Measurements from ENCODE around the gene CISH. TPM values are rescaled to one million over a fixed set of nuclear protein-coding genes. Genes with fewer than 3 reads are reported as not detected.

CISH gene
- total RNA-seq, 1 experiment from 2014 or later: 1.7 TPM

GRCh38 chr3:50591196-50591741, 20.3 kb downstream of the CISH start:
- no peak for TF ChIP-seq CTCF (conservative IDR thresholded peaks at IDR 0.05)

More at GRCh38 chr3:50591196-50591741, 20.3 kb downstream of the CISH start:
- no peak overlapping the region for H3K27ac ChIP-seq (ENCODE audit: insufficient read length, low read depth, low read length)
- H2BK12ac ChIP-seq (ENCODE audit: insufficient read length, low read depth, low read length): no peak overlapping the region
- H3K9ac ChIP-seq (ENCODE audit: extremely low read depth, insufficient read length, low read length): no peak overlapping the region
- no peak overlapping the region for H4K91ac ChIP-seq (ENCODE audit: insufficient read length, low read depth, low read length)
- H3K4ac ChIP-seq (ENCODE audit: low read depth, low read length): no peak overlapping the region
- H3K4me1 ChIP-seq (ENCODE audit: insufficient read depth, low read length): no peaks in the 10 kb centered on the region
- H4K20me1 ChIP-seq (ENCODE audit: control insufficient read depth, insufficient read depth, insufficient read length): no peaks in the 10 kb centered on the region
- no peak overlapping the region; the same call in 1 of the 2 replicates for H3K14ac ChIP-seq (ENCODE audit: insufficient read depth, low read length)
- no peaks in the 10 kb centered on the region for H3K79me1 ChIP-seq (ENCODE audit: insufficient read depth, low read depth, low read length, poor library complexity, severe bottlenecking)
- H4K5ac ChIP-seq (ENCODE audit: insufficient read length, low read depth, low read length): no peak overlapping the region
- no peaks in the 10 kb centered on the region for H3K36me3 Mint-ChIP-seq (ENCODE audit: insufficient read depth in 1 of 3, low read depth in 3 of 3)
- no peak overlapping the region for H2BK120ac ChIP-seq (ENCODE audit: low read depth, low read length, poor library complexity, severe bottlenecking)
- peaks cover 26% of the 10 kb centered on the region for H3K27me3 Mint-ChIP-seq (ENCODE audit: low read depth)
- DNase-seq: no peak
- no peak overlapping the region for H3K27ac Mint-ChIP-seq
- H3K79me2 ChIP-seq (ENCODE audit: insufficient read depth, low read length): no peaks in the 10 kb centered on the region
- no peak overlapping the region for H3K23ac ChIP-seq (ENCODE audit: insufficient read length, low read depth, low read length)
- no peak overlapping the region for H3K18ac ChIP-seq (ENCODE audit: insufficient read length, low read depth, low read length)
- H2AFZ ChIP-seq (ENCODE audit: low read length): no peak overlapping the region
- H2BK5ac ChIP-seq (ENCODE audit: insufficient read length, low read length): no peak overlapping the region
- H2BK20ac ChIP-seq (ENCODE audit: low read depth, low read length, poor library complexity, severe bottlenecking): no peak overlapping the region
- H4K8ac ChIP-seq (replicated peaks; ENCODE audit: insufficient read length, low read depth, low read length): no peak overlapping the region
- no peaks in the 10 kb centered on the region for H3K9me3 ChIP-seq (ENCODE audit: control insufficient read depth, low read depth, low read length)
- H2AK5ac ChIP-seq (ENCODE audit: insufficient read length, low read length): no peak overlapping the region
- WGBS (ENCODE audit: extremely low coverage, insufficient read length, low lambda C conversion rate): no CpG with 5 or more reads among the region's 9 CpGs
- H3T11ph ChIP-seq (ENCODE audit: low read length): no peak overlapping the region
- no peaks in the 10 kb centered on the region for H3K23me2 ChIP-seq (ENCODE audit: insufficient read length, low read depth, low read length, poor library complexity, severe bottlenecking)
- no peak overlapping the region for H3K56ac ChIP-seq (ENCODE audit: insufficient read length, low read depth, low read length)
- no peak overlapping the region for H3K4me3 Mint-ChIP-seq
- no peaks in the 10 kb centered on the region for H3K27me3 ChIP-seq (ENCODE audit: insufficient read depth, low read length)
- H3K4me1 Mint-ChIP-seq: peaks cover 0 to 3% of the 10 kb centered on the region in 2 experiments; a peak in 1 of 4 replicates
- no peak overlapping the region for H2BK15ac ChIP-seq (ENCODE audit: low read depth, low read length)
- H3K4me2 ChIP-seq (ENCODE audit: insufficient read depth, insufficient read length, low read length): no peak overlapping the region
- H3K9me3 Mint-ChIP-seq: no peaks in the 10 kb centered on the region

All from H9 (cell line).